SK-N-SH (cell line): ENCODE results near the gene CNTD1. TPM values are rescaled to one million over a fixed set of nuclear protein-coding genes. Genes with fewer than 3 reads are reported as not detected.

Experiments
- CTCF ChIA-PET: fragments of 300-600, 350-600 bp; formaldehyde crosslinking; extraction: SDS; loops from one replicate; lab custom pipeline; 2021; lab: Yijun Ruan, JAX
- POLR2A ChIA-PET: fragments of 350-600 bp; sonication (Branson Sonifier 250); formaldehyde crosslinking; extraction: SDS; loops from one replicate; lab custom pipeline; 2020; ENCODE audit warnings: antibody characterized with exemption, inconsistent platforms; lab: Yijun Ruan, JAX
- DNase-seq: peaks from one replicate; pipeline ENCODE4 v3.0.0; 2012
- H2AFZ ChIP-seq: fragments of 200-600 bp; sonication (generic); 2 replicates; pipeline ENCODE4 v1.8.1; 2016; ENCODE audit warnings: antibody characterized with exemption, mild to moderate bottlenecking, low read depth
- H3F3A ChIP-seq: fragments of 200-600 bp; sonication (generic); replicated peaks from 2 replicates; pipeline ENCODE3; 2016; ENCODE audit warnings: antibody characterized with exemption, mild to moderate bottlenecking; ENCODE audit not compliant: insufficient read depth
- H3K27ac ChIP-seq, 2 experiments: fragments of 200-500 bp in 1 of 2; fragments of 200-600 bp in 1 of 2; sonication (Bioruptor generic) in 1 of 2; sonication (generic), shearing (Covaris generic) in 1 of 2; 2 replicates each; pipeline versions ENCODE4 v1.5.1 to v1.6.1; 2014 to 2016; ENCODE audit warnings: low read depth in 2 of 2, inconsistent platforms in 1 of 2, low read length in 1 of 2, mild to moderate bottlenecking in 1 of 2, mixed read lengths in 1 of 2
- H3K27me3 ChIP-seq: fragments of 200-600 bp; sonication (generic), shearing (Covaris generic); 2 replicates; pipeline ENCODE4 v1.6.1; 2016; ENCODE audit warnings: mixed run types; ENCODE audit not compliant: insufficient read depth
- H3K36me3 ChIP-seq, 2 experiments: fragments of 200-500 bp in 1 of 2; fragments of 200-600 bp in 1 of 2; sonication (Bioruptor generic) in 1 of 2; sonication (generic) in 1 of 2; replicated peaks in 1 of 2; 2 replicates each; pipeline versions ENCODE3 to v1.5.1; 2014 to 2016; ENCODE audit warnings: low read length in 1 of 2, mild to moderate bottlenecking in 1 of 2; ENCODE audit not compliant: insufficient read depth in 2 of 2, control insufficient read depth in 1 of 2
- H3K4me1 ChIP-seq, 2 experiments: fragments of 200-500 bp in 1 of 2; fragments of 200-600 bp in 1 of 2; sonication (Bioruptor generic) in 1 of 2; sonication (generic), shearing (Covaris generic) in 1 of 2; 2 replicates each; pipeline versions ENCODE4 v1.5.1 to v1.6.1; 2014 to 2016; ENCODE audit warnings: low read depth in 1 of 2, low read length in 1 of 2, mixed run types in 1 of 2; ENCODE audit not compliant: insufficient read depth in 2 of 2, control insufficient read depth in 1 of 2
- H3K4me2 ChIP-seq: fragments of 200-600 bp; sonication (generic), shearing (Covaris generic); 2 replicates; pipeline ENCODE4 v1.6.1; 2017; ENCODE audit warnings: mixed run types
- H3K4me3 ChIP-seq, 2 experiments: fragments of 200-500 bp in 1 of 2; fragments of 200-600 bp in 1 of 2; sonication (Bioruptor generic) in 1 of 2; sonication (generic), shearing (Covaris generic) in 1 of 2; 2 replicates each; pipeline versions ENCODE4 v1.5.1 to v1.8.1; 2014 to 2016; ENCODE audit warnings: low read depth in 2 of 2, inconsistent platforms in 1 of 2, low read length in 1 of 2, mild to moderate bottlenecking in 1 of 2, mixed read lengths in 1 of 2, moderate library complexity in 1 of 2
- H3K79me2 ChIP-seq: fragments of 200-600 bp; sonication (generic); 2 replicates; pipeline ENCODE4 v1.8.1; 2017; ENCODE audit warnings: mild to moderate bottlenecking; ENCODE audit not compliant: insufficient read depth
- H3K9ac ChIP-seq: fragments of 200-600 bp; sonication (generic); 2 replicates; pipeline ENCODE4 v1.6.1; 2017; ENCODE audit warnings: mixed run types
- H3K9me2 ChIP-seq: fragments of 200-600 bp; sonication (generic); 2 replicates; pipeline ENCODE4 v1.6.1; 2017; ENCODE audit warnings: mixed run types
- H3K9me3 ChIP-seq: fragments of 200-600 bp; sonication (generic); 2 replicates; pipeline ENCODE4 v1.6.1; 2017; ENCODE audit warnings: mixed run types, mild to moderate bottlenecking, moderate library complexity
- H4K20me1 ChIP-seq: fragments of 200-600 bp; sonication (generic); 2 replicates; pipeline ENCODE4 v1.6.1; 2017; ENCODE audit warnings: mild to moderate bottlenecking, mixed run types; ENCODE audit not compliant: insufficient read depth
- CTCF ChIP-seq: fragments of 200-600 bp; sonication (generic); IDR thresholded peaks from 2 replicates; pipeline ENCODE4 v1.6.1; 2017; ENCODE audit warnings: antibody characterized with exemption, mild to moderate bottlenecking, moderate library complexity
- ELF1 ChIP-seq: IDR thresholded peaks from 2 replicates; pipeline ENCODE4 v1.4.0; 2012
- EZH2phosphoT487 ChIP-seq: fragments of 200-600 bp; sonication (generic); IDR thresholded peaks from 2 replicates; pipeline ENCODE4 v1.6.1; 2017; ENCODE audit warnings: low read depth, mixed run types, mild to moderate bottlenecking, antibody characterized with exemption, moderate library complexity, borderline replicate concordance
- FOSL2 ChIP-seq: IDR thresholded peaks from 2 replicates; pipeline ENCODE4 v1.4.0; 2012; ENCODE audit warnings: low read depth, mild to moderate bottlenecking, moderate library complexity, borderline replicate concordance
- MEF2A ChIP-seq: IDR thresholded peaks from 2 replicates; pipeline ENCODE4 v1.4.0; 2012; ENCODE audit warnings: low read depth, borderline replicate concordance
- MXI1 ChIP-seq: IDR thresholded peaks from 2 replicates; pipeline ENCODE4 v1.6.1; 2012; ENCODE audit warnings: mild to moderate bottlenecking, low read depth, low read length, improper control_type of control experiment
- NRF1 ChIP-seq: IDR thresholded peaks from 2 replicates; pipeline ENCODE4 v1.6.1; 2012; ENCODE audit warnings: low read depth, mild to moderate bottlenecking, low read length
- RAD21 ChIP-seq: IDR thresholded peaks from 2 replicates; pipeline ENCODE4 v1.6.1; 2012; ENCODE audit warnings: mild to moderate bottlenecking, low read length
- RCOR1 ChIP-seq: fragments of 150-350 bp; IDR thresholded peaks from 2 replicates; pipeline ENCODE4 v1.6.1; 2017; ENCODE audit warnings: antibody characterized with exemption, low read length
- WGBS: methylation state at CpG from one replicate; pipeline ENCODE4 v1.1.6; 2017; ENCODE audit warnings: low lambda C conversion rate; 5-methylcytosine and 5-hydroxymethylcytosine counted together
- polyA plus RNA-seq, 3 experiments: library from polyadenylated mRNA; depleted of rRNA; stranded (reverse); fragments of >200 nt; gene quantifications; 2 replicates each; pipeline ENCODE4 v1.2.3, GENCODE V29; 2012

Gene CNTD1
- polyA plus RNA-seq, 1 of the 3 experiments (the other 2 are of a cell fraction) = not detected

GRCh38 chr17:42845556-42845917 is 46.9 kb downstream of the CNTD1 start:
- Histone ChIP-seq H3K4me3 (no peak overlapping the region), H3K36me3 (peaks cover 21 to 49% of the 10 kb centered on the region in 2 experiments), H3K9ac (no peak overlapping the region), H3K4me2 (no peak overlapping the region), H3K27ac (no peak overlapping the region), H2AFZ (no peak overlapping the region), H3K9me3 (no peaks in the 10 kb centered on the region), H3K79me2 (no peaks in the 10 kb centered on the region), H4K20me1 (0 out of 2 replicates have a peak, but pooled peaks cover 10% of the 10 kb centered on the region), H3K27me3 (no peaks in the 10 kb centered on the region), H3K4me1 (peaks cover 0 to 4% of the 10 kb centered on the region in 2 experiments; a peak in 1 of 4 replicates), H3F3A (peaks cover 17% of the 10 kb centered on the region), H3K9me2 (no peaks in the 10 kb centered on the region)
- no peak for DNase-seq
- POLR2A ChIA-PET = interaction anchor here (1.8 kb wide), 1 partner anchor 153 kb away, joined by 6 read pairs; the partner anchor contains the start of gene RPL27
- no peak for TF ChIP-seq MXI1
- no peak for TF ChIP-seq RCOR1
- TF ChIP-seq EZH2phosphoT487 = no peak
- TF ChIP-seq MEF2A = no peak
- TF ChIP-seq ELF1 = no peak
- no peak for TF ChIP-seq CTCF
- WGBS = 98% methylated on average over 12 of the region's 12 CpGs
- CTCF ChIA-PET = interaction anchor here (1.2 to 4.7 kb wide), 6 partner anchors 11 to 152 kb away, joined by 3 to 34 read pairs (median 20); partner anchors contain the start of genes BECN1 and RPL27

GRCh38 chr17:42845918-42846593 is 47.4 kb downstream of the CNTD1 start:
- no peak overlapping the region for H3K4me2 ChIP-seq
- 86% methylated on average over 6 of the region's 7 CpGs for WGBS
- H3K9me2 ChIP-seq = no peaks in the 10 kb centered on the region
- TF ChIP-seq FOSL2 = no peak
- no peak for TF ChIP-seq NRF1
- TF ChIP-seq RCOR1 = no peak
- no peak for TF ChIP-seq RAD21
- no peak overlapping the region for H3K27ac ChIP-seq
- H3K36me3 ChIP-seq = peaks cover 19 to 48% of the 10 kb centered on the region in 2 experiments
- H4K20me1 ChIP-seq = 0 out of 2 replicates have a peak, but pooled peaks cover 10% of the 10 kb centered on the region
- H3K9me3 ChIP-seq = no peaks in the 10 kb centered on the region
- CTCF ChIA-PET = interaction anchor here (1.2 to 4.7 kb wide), 7 partner anchors 12 to 152 kb away, joined by 3 to 34 read pairs (median 19); partner anchors contain the start of genes BECN1 and RPL27
- no peak for DNase-seq
- H3K9ac ChIP-seq = no peak overlapping the region
- POLR2A ChIA-PET = no interaction called here
- H3K27me3 ChIP-seq = no peaks in the 10 kb centered on the region
- no peaks in the 10 kb centered on the region for H3K79me2 ChIP-seq
- H3F3A ChIP-seq = peaks cover 14% of the 10 kb centered on the region
- H3K4me3 ChIP-seq = no peak overlapping the region
- H2AFZ ChIP-seq = no peak overlapping the region
- H3K4me1 ChIP-seq = peaks cover 0 to 4% of the 10 kb centered on the region in 2 experiments; a peak in 1 of 4 replicates
